GM21786 (cell line): ENCODE data around the gene TMEM59.
A peak's percentile ranks its signal among the peaks of the same experiment; 100 is the strongest.
"Not testable (repeated sequence)": the region's sequence is repeated elsewhere in the genome, so short reads cannot be mapped to it uniquely, and the experiment has no call there.

ENCODE experiments used
- ATAC-seq: cut with Tn5 transposase; IDR thresholded peaks from one replicate; pipeline ENCODE4 v1.9.1; 2021; ENCODE audit not compliant: unreplicated experiment

The TMEM59 gene

GRCh38 chr1:54053745-54054437, 887 bp upstream of the TMEM59 start:
- no peak for ATAC-seq

GRCh38 chr1:54052431-54052933, 522 bp downstream of the TMEM59 start:
- peak; percentile 11 for ATAC-seq

DNA sequence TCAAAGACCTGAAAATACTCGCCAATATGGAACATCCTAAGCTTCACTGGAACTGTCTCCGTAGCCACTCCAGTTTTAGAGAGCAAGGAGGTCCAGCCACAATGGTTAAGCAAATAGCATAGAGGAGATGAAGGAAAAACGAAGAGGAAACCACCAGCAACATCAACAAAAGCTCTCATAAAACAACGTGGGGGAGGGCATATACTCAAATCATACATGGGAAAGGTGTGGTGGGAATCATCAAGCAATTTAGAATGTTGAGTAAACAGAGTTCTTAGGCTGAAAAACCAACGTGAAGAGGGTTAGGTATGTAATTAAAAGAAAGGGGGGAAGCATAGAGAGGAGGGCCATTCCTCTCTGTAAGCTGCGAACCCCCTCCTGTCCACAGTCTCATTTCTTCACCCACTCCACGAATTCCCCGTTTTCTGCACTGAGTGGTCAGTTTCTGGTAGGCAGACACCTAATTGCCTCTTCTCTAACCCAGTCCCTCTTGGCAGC, 1.0 kb downstream of the TMEM59 start:
- ATAC-seq, result no peak

DNA sequence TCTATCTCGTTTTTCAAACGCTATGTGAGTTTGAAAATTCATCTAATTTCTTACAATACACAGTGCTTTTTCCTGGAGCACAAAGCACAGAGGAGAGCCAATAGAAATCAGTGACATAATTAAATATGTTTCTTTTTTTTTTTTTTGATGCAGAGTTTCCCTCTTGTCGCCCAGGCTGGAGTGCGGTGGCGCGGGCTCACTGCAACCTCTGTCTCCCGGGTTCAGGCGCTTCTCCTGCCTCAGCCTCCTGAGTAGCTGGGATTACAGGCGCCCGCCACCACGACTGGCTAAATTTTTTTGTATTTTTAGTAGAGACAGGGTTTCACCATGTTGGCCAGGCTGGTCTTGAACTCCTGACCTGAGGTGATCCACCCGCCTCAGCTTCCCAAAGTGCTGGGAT, 2.6 kb downstream of the TMEM59 start:
- not testable (repeated sequence) for ATAC-seq

DNA sequence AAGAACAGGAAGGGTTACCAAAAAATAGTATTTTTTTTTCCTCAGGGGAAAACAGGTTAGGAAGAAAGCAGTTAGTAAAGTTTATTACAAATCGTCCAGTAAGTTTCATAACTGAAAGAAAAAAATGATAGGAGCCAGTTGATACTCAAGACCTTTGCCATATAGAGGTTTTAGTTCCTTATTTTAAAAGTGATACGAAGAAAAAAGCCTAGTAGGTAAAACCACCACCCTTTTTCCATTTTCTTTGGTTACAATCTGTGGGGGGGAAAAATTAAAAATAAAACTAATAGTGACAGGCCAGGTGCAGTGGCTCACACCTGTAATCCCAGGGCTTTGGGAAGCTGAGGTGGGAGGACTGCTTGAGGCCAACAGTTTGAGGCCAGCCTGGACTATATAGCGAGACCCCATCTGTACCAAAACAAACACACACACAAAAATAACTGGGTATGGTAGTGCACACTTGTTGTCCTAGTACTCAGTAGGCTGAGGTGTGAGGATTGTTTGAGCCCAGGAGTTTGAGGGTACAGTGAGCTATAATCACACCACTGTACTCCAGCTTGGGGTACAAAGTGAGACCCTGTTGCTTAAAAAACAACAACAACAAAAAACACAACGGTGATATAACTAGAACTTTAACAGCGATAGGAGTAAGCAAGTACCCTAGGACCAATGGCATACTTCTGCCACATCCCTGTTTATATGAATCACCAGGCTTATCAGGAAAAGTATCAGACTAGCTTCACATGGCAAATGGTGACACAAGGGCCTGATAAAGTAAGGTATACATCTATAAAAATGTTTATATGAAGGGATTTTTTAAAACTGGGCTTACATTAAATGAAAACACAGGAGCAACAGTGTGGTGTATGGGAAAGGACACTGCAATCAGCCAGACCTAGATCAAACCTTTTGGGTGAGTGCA, 5.4 kb downstream of the TMEM59 start:
- no peak for ATAC-seq

- ATAC-seq, result no peak
Observed at GRCh38 chr1:54046671-54047383, 6.2 kb downstream of the TMEM59 start.

- no peak for ATAC-seq
Observed at GRCh38 chr1:54045496-54045895, 7.5 kb downstream of the TMEM59 start.

- ATAC-seq, result no peak
Observed at GRCh38 chr1:54041806-54042205, 11.2 kb downstream of the TMEM59 start.

DNA sequence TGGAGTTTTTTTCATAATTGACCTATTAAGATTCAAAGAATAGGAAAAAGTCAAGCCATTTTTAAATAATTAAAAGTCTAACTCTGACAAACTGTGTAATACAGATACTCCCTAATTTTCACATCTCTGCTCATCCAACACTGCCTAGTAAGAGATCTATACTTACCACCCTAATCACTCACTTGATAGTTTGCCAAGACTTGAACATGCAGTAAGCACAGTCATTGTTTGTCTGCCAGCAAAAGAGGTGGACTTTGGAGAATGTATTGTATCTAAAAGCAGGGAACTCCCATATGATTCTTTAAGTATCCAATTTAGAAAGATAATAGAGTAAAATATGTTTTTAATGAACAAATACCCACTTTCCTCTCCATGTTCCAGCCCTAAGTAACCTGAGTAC, 15.5 kb downstream of the TMEM59 start:
- no peak for ATAC-seq

DNA sequence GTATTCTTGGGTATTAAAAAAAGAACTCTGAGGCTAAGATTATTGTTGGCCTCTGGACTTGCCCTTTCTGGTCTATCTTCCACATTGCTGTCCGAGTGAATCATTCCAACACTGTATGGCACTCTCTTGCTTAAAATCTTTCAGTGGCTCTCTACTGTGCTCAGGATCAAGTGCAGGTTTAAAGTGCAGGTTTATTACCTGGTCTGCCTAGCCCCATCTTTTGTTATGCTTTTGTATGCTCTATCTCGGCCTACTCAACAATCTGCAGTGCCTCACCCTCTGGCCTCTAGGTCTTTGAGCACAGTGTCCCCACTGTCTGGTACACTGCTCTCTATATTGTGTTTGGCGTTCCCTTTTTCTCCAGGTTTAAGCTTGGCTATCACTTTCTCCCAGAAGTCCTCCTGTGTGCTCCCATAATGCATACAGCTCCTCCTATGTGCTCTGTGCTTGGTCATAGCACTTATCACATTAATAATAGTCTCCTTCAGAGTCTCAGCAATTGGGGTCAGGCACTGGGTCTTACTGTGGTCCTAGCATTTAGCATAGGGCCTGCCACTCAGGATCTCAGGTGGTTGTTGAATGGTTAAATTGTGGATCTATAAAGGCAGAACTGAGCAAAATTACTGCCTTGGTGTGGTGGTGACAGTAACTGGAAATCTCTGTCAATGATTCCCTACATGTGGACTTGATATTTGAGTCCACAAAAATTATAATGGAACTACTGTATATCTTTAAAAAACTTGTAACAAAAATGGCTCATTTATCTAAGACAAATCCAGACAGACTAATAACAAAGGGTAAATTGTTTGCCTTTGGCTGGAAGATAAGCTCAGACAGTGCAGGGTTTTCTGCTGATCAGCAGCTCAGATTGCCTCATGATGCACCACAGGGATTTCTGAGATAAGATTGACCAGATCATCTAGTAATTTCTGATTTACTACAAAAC, 24.4 kb downstream of the TMEM59 start:
- no peak for ATAC-seq

- ATAC-seq, result no peak
Observed at GRCh38 chr1:54027848-54028247, 25.2 kb downstream of the TMEM59 start.

DNA sequence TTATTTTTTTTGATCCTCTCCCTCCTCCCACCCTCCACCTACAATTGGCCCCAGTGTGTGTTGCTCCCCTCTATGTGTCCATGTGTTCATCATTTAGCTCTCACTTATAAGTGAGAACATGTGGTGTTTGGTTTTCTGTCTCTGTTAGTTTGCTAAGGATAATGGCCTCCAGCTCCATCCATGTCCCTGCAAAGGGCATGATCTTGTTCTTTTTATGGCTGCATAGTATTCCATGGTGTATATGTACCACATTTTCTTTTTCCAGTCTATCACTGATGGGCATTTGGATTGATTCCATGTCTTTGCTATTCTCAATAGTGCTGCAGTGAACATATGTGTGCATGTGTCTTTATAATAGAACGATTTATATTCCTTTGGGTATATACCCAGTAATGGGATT, 28.2 kb downstream of the TMEM59 start:
- not testable (repeated sequence) for ATAC-seq

- ATAC-seq, result no peak
Observed at GRCh38 chr1:54024358-54024757, 28.6 kb downstream of the TMEM59 start.

DNA sequence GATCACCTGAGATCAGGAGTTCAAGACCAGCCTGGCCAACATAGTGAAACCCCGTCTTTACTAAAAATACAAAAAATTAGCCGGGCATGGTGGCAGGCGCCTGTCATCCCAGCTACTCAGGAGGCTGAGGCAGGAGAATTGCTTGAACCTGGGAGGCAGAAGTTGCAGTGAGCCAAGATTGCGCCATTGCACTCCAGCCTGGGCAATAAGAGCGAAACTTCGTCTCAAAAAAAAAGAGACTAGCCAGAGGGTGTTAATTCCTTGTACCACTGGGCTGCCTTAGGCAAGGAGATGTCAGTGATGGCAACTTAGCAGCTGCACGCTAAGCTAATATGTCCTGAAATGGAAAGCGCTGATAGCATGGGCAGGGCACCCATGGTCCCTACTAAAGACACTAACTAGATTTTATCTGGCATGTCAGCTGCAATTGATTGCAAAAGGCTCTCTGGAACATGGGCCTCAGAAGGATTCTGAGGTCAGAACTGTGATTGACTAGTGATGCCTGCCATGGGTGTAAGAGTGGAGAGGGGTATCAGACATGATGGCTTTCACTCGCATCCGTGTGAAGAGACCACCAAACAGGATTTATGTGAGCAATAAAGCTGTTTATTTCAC, 33.3 kb downstream of the TMEM59 start:
- ATAC-seq, result not testable (repeated sequence)

- ATAC-seq, result no peak
Observed at GRCh38 chr1:54018635-54019034, 34.4 kb downstream of the TMEM59 start.

DNA sequence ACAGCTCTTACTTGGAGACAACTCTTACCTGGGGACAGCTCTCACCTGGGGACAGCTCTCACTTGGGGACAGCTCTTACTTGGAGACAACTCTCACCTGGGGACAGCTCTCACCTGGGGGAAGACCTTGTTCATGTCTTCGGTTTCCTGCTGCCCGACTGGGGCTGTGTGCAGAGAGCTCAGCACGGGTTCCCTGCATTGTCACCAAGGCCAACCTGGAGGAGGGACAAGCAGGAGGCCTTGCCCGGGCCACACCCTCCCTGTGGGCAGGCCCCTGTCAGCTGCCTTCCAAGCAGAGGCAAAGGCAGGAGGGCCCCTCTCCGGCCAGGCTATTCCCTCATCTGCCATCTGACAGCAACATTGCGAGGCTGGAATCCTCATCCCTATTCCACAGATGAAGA, 35.0 kb downstream of the TMEM59 start, which contains the start of gene LDLRAD1:
TSS of gene LDLRAD1 (minus strand) at position 208 of the 400 bp plus-strand sequence. CDS start at position 134, 74 bp downstream.
- ATAC-seq, result no peak

- no peak for ATAC-seq
Observed at GRCh38 chr1:54016343-54017282, 36.4 kb downstream of the TMEM59 start.

- no peak for ATAC-seq
Observed at GRCh38 chr1:54014009-54014629, 38.9 kb downstream of the TMEM59 start.
